Lung (tissue), 12 donors: ENCODE measurements around the gene MN1. TPM values are rescaled to one million over a fixed set of nuclear protein-coding genes. Genes with fewer than 3 reads are reported as not detected.
A peak's percentile ranks its signal among the peaks of the same experiment; 100 is the strongest.

ENCODE experiments used
- ATAC-seq: fragments of 200-7000 bp; cut with Tn5 transposase; one replicate; pipeline ENCODE4 v1.9.1; 2020; ENCODE audit warnings: moderate number of reproducible peaks; ENCODE audit not compliant: insufficient read depth, low FRiP score
- DNase-seq, 3 donors: peaks; one replicate each; pipeline ENCODE4 v3.0.0-alpha.2; 2013 to 2017
- H3K27ac ChIP-seq, 2 donors: one replicate each; pipeline ENCODE4 v1.5.1; 2013; ENCODE audit warnings: mild to moderate bottlenecking in 2 of 2, moderate library complexity in 2 of 2, control low read depth in 1 of 2, inconsistent platforms in 1 of 2, low read depth in 1 of 2, low read length in 1 of 2
- H3K27me3 ChIP-seq, 3 donors: one replicate each; pipeline ENCODE4 v1.5.1; 2013; ENCODE audit warnings: low read length in 2 of 3; ENCODE audit not compliant: control insufficient read depth in 3 of 3, insufficient read depth in 3 of 3
- H3K36me3 ChIP-seq, 4 donors: one replicate each; pipeline ENCODE4 v1.5.1; 2013; ENCODE audit warnings: low read length in 4 of 4, mild to moderate bottlenecking in 1 of 4, moderate library complexity in 1 of 4; ENCODE audit not compliant: control insufficient read depth in 4 of 4, insufficient read depth in 4 of 4
- H3K4me1 ChIP-seq, 5 donors: one replicate each; pipeline ENCODE4 v1.5.1; 2013; ENCODE audit warnings: low read length in 5 of 5, mild to moderate bottlenecking in 2 of 5, moderate library complexity in 1 of 5; ENCODE audit not compliant: control insufficient read depth in 5 of 5, insufficient read depth in 5 of 5
- H3K4me3 ChIP-seq: one replicate; pipeline ENCODE4 v1.5.1; 2013; ENCODE audit warnings: mild to moderate bottlenecking, control low read depth, moderate library complexity
- H3K9ac ChIP-seq, 2 donors: one replicate each; pipeline ENCODE4 v1.5.1; 2013; ENCODE audit warnings: low read length in 2 of 2, control low read depth in 1 of 2; ENCODE audit not compliant: insufficient read depth in 1 of 2
- H3K9me3 ChIP-seq, 4 donors: one replicate each; pipeline ENCODE4 v1.5.1; 2013; ENCODE audit warnings: low read length in 3 of 4, mild to moderate bottlenecking in 1 of 4, moderate library complexity in 1 of 4; ENCODE audit not compliant: control insufficient read depth in 4 of 4, insufficient read depth in 3 of 4
- CTCF ChIP-seq: IDR thresholded peaks from 2 replicates; pipeline ENCODE4 v1.5.1; 2012; ENCODE audit warnings: mild to moderate bottlenecking; ENCODE audit errors: control extremely low read depth, extremely low read depth
- WGBS, 2 donors: extraction: QIAGEN DNeasy Blood & Tissue Kit; methylation state at CpG; one replicate each; pipeline ENCODE4 v1.1.7; 2013; 5-methylcytosine and 5-hydroxymethylcytosine counted together
- polyA plus RNA-seq, 2 donors: library from polyadenylated mRNA; stranded (reverse); fragments of 200-250 nt; gene quantifications; one replicate each; pipeline ENCODE4 v1.2.1, GENCODE V29; 2013
- total RNA-seq, 2 donors: library from RNA; depleted of rRNA in 1 of 2; stranded (reverse); fragments of >200 nt in 1 of 2; gene quantifications; one replicate each; pipeline ENCODE4 v1.2.1, GENCODE V29; 2014 to 2021
- donor health status: control.
- donor health status: control.
- donor health status: Bipolar disorder and iron deficiency.
- donor health status: healthy.
- donor health status: DM: yes; HTN: yes; CAD: no.

The MN1 gene
- total and polyA plus RNA-seq, 4 donors, result 2.4 to 6.5 (median 3.6) TPM

DNA sequence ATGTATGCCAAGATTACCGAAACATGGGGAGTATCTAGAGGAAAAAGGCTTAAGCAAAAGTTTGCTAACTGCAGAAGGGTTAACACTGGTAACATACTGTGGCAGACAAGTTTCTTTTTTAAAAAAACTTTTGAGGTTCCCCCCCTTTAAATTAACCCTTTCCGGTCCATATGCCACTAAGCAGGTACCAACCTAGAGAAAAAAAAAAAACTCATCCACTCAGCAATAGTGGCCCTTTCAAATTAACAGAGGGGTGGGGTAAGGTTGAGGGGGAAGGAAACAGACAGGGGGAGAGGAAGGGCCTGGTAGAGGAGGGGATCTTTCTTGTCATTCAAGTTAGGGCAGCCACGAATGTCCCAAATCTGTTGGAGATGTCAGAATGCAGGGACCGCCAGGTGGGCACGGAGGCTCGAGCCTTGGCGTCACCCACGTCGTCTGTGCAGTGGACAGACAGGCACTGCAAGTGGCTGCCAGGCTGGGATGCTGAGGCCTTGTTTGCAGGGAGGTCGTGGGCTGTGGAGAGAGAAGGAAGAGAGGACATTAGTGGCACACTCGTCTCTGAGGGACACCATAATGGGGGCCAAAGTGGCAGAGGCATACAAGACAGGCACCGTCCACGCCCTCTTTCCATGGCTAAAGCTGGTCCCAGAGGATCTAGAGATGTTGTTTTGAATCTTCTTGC lies 50.8 kb downstream of the MN1 start:
- 62 to 70% methylated on average over 13 of the region's 13 CpGs for WGBS, 2 donors
- H3K9ac ChIP-seq, result no peak overlapping the region
- no peak overlapping the region for H3K4me3 ChIP-seq
- H3K4me1 ChIP-seq, result peaks cover 0 to 34% (median 15%) of the 10 kb centered on the region in 5 donors
- ATAC-seq (no peak), DNase-seq (peak in 1 of 3 donors; percentile 38)
- H3K27ac ChIP-seq, result no peak overlapping the region
- no peaks in the 10 kb centered on the region for H3K36me3 ChIP-seq
- no peak for TF ChIP-seq CTCF
- peaks cover 0 to 3% (median 0%) of the 10 kb centered on the region in 4 donors for H3K9me3 ChIP-seq
- H3K27me3 ChIP-seq, result no peaks in the 10 kb centered on the region

DNA sequence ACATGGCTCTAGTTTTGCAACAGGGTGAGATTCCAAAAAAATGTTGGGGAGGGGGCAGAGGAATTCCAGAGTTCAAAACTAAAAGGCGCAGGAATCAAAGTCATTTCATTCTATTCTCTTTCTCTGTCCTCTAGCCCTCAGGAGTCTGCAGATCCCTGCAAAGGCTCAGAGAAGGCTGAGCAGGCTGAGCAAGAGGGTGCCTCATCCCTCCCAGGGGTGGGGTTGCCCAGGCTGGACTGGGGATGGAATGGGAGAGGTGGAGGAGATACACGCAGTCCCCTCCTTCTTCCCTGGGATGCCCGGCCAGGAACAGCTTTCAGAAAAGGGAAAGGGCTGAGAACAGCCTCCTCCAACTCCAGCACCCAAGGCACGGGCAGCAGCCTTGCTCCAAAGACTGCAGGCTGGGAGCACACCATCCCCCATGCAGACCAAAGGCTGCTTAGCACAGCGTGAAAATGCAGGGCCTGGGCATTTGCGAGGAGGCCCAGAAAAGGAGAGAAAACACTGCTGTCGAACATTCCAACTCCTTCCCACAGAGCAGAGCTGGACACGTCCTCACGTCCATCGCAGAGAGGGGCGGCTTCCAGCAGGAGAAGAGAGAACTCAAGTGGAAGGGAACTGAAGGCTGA lies 51.8 kb downstream of the MN1 start:
- H3K4me3 ChIP-seq, result no peak overlapping the region
- peaks cover 0 to 3% (median 0%) of the 10 kb centered on the region in 4 donors for H3K9me3 ChIP-seq
- no peaks in the 10 kb centered on the region for H3K36me3 ChIP-seq
- no peaks in the 10 kb centered on the region for H3K27me3 ChIP-seq
- peaks cover 0 to 34% (median 15%) of the 10 kb centered on the region in 5 donors for H3K4me1 ChIP-seq
- peak; percentile 72 to 83 (median 74) for DNase-seq
- 56 to 69% methylated on average over 11 of the region's 11 CpGs for WGBS, 2 donors
- peak overlapping the region in 1 of 2 donors; percentile 13 for H3K27ac ChIP-seq
- H3K9ac ChIP-seq, result no peak overlapping the region
- ATAC-seq, result no peak
- TF ChIP-seq CTCF, result no peak

DNA sequence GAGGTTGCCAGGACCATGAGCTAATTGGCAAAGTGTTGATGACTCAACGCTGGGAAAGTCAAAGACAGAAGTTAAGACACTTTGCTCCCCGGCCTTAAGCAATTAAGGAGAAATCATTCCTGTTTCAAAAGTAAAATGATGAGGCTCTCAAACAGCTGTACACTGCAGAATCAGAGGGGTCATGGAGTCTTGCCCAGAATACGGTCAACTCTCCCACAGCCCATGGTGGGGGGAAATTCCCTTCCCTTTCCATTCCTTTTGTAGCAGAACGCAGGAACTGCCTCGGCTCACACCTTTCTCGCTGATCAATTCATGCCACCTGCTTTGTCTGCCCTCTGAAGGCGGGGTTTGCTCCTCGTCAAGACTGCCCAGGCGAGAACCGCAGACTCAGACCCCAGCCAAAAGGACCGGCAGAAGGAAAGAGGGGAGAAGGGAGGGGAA lies 52.8 kb downstream of the MN1 start:
- TF ChIP-seq CTCF, result no peak
- DNase-seq (peak; percentile 65 to 89 (median 78)), ATAC-seq (peak; percentile 22)
- Histone ChIP-seq H3K27ac (no peak overlapping the region), H3K9ac (no peak overlapping the region), H3K4me1 (peaks cover 0 to 34% (median 15%) of the 10 kb centered on the region in 5 donors), H3K4me3 (no peak overlapping the region), H3K9me3 (peaks cover 0 to 3% (median 0%) of the 10 kb centered on the region in 4 donors), H3K36me3 (no peaks in the 10 kb centered on the region), H3K27me3 (no peaks in the 10 kb centered on the region)
- 36 to 40% methylated on average over 11 of the region's 11 CpGs for WGBS, 2 donors
